GM18498 (cell line): ENCODE data around the gene RAD51B.

ENCODE experiments used
- ATAC-seq: cut with Tn5 transposase; IDR thresholded peaks from one replicate; pipeline ENCODE4 v1.9.1; 2021; ENCODE audit warnings: mild to moderate bottlenecking, moderate library complexity; ENCODE audit not compliant: unreplicated experiment

RAD51B gene

DNA sequence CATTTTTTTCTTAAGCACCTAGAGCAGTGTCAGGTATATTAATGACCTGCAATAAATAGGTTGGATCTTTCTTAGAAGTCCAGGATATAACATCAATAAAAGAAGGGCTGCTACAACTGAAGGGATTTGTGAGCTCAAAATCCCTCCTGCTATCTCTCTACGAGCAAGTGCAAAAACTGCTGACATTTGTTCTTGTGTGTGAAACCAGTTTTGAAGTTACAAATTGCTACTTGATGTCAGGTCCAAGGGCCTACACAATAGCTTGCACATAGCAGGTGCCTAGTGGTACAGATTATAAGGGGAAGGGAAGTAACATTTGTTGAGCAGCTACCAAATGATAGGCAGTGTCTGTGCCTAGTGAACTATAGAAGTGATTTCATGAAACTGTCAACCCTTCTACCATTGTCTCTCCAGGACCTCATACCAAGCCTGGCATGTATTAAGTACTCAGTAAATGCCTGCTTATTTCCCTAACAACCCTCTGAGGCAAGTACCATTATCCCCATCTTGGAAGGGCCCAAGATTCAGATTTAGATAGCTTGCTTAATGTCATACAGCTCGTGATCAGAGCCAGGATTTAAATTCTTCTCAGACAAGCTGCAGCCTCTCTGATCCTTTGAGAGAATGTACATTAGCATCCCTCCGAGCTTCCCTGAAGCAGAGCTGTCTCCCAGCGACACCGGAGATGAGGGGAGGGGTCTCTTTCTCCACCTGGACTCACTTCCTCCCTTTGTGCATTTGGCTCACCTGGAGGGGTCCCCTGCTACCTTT, 673.0 kb downstream of the RAD51B start:
- ATAC-seq: no peak

DNA sequence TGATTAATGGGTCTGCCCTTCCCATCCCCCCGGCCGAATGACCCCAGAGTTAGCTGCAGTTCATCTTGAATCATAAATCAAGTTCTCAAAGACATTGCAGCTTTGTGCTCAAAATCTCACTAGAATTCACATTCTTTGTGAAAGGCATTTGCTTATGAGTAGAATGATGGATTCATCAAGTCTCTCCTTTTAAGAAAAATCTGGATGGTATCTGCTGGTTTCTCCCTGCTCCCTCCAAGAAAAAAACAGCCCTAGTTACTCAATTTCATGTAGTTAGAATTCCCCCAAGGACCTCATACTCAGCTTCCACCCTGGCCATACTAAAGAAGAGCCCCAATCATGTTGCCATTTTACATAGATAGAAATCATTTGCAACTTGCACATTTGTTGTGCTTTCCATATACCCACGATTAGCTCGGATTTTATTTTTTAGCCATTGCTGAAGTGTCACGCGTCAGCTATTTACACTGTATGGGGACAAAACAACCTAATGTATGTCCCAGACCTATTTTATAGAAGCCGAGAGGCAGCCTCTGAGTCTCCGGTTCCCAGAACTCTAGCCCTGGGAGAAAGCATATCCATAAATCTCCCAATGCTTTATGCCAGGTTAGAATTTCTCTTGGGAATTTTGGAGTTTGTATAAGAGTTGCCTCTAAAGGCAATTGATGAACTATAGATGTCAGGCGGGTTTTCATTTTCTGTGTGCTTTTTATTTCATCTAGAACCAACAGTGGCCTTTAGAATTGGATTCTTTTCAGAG, 673.8 kb downstream of the RAD51B start:
- no peak for ATAC-seq

DNA sequence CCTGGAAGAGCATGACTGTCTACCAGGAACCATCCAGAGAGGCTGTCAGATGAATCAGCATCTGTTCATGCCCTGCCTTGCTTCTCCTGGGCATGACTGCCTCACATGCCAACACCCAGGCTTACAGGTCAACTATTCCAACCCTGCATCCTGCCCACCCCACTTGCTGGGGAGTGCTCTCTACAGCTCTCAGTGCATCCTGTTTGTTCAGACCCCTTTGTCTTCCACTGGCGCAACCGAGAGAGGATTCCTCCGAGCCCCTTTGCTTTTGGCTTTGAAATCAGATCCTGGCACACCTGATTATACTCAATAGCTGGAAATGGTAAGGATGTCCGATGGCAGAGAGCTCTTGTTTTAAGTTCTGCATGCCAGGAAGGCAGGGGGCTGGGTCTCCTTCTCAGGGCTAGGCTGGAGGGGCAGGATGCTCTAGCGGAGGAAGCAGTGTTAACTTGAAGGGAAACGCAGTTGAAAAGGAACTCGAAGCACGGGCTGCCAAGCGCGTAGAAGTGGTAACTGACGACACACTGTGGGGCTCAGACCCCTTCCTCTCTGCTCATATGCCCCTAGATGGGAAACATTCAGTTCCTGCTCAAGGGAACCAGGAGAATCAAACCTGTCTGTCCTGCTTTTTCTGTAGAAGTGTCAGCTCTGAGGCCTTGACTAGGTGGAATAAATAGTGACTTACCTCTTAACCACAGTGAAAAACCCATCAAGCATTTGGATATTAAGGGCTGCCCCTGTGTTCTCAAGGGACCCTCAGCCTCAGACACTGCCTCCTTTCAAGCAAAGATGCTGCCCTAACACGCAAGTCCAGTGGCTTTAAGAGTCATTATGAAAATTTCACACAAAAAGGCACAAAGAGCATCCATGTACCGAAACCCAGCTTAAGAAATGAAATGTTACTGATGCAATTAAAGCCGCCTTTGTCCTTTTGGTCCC, 675.8 kb downstream of the RAD51B start:
- ATAC-seq: peak; percentile 48

DNA sequence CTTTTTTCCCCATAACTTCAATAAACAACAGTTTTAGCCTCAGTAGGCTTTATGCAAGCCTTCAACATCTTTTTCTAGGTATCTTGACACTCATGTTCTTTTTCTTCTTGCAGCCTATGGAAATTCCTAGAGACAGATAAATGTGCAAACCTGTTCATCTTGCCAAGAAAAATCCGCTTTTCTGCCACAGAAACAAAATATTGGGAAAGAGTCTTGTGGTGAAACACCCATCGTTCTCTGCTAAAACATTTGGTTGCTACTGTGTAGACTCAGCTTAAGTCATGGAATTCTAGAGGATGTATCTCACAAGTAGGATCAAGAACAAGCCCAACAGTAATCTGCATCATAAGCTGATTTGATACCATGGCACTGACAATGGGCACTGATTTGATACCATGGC, 677.4 kb downstream of the RAD51B start:
- ATAC-seq: no peak

DNA sequence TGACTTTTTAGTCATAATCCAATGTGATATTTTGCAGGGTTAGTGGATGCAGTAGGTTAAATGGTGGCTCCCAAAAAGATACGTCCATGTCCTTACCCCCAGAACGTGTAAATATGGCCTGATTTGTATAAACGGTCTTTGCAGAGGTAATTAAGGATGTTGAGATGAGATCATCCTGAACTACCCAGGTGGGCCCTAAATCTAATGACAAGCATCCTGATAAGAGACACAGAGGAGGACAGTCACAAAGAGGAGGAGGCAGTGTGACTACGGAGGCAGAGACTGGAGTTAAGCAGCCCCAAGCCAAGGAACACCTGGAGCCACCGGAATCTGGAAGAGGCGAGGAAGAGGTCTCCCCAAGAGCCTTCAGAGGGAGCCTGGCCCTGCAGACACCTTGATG, 679.9 kb downstream of the RAD51B start:
- ATAC-seq: no peak

DNA sequence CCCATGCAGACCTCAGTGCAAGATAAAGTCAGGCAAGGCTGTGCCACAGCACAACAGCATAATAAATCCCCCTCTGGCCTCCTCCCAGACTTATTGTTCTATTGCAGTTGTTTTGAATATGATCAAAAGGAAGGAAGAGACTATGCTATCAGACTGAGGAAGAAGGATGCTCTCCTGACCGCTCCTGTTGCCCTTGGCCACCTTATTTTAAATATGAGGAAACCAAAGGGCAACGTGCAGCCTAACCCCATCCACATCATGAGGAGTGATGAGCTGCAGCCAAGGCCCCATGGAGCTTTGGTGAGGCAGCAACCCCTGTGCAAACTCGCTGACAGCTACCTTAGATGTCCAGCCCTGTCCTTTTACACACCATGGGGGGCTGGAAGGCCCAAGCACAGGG, 681.6 kb downstream of the RAD51B start:
- no peak for ATAC-seq

DNA sequence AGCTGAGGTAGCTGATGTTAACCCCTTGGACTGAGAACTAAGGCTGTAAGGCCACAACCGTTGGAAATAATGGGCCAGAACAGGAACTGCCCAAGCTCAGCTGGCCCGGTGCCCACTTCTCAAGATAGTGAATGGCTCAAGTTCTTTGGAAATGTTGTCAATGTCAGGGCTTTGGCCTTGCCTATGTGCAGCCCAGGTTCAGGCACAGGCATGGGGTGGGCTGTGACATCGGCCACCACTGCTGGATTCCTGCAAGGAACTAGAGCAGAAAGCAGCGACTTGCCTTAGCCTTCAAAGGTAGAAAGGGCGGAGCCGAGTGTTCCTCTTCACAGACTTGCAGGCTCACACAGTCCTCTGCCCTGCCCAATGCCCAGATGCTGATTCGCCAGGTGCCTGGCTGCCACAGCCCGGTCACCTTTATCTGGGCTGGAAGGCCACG, 682.1 kb downstream of the RAD51B start:
- no peak for ATAC-seq

DNA sequence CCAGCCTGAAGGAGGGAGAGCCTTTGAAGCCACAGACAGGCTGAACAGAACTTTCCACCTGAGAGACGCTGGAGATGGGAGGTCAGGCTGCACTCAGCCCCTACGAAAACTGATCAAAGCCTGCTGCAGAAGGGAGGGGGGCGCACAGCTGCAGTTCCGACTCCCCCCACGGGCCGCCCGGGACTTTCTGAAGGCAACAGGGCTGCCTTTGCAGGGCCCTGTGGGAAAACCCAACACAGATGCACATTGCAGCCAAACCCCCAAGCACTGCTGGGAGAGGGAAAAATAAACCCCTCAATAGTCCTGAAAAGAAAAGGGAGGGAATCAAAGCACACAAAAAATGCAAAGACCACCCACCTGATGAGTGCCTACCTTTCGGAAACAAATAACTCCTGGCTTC, 682.7 kb downstream of the RAD51B start:
- ATAC-seq: no peak

DNA sequence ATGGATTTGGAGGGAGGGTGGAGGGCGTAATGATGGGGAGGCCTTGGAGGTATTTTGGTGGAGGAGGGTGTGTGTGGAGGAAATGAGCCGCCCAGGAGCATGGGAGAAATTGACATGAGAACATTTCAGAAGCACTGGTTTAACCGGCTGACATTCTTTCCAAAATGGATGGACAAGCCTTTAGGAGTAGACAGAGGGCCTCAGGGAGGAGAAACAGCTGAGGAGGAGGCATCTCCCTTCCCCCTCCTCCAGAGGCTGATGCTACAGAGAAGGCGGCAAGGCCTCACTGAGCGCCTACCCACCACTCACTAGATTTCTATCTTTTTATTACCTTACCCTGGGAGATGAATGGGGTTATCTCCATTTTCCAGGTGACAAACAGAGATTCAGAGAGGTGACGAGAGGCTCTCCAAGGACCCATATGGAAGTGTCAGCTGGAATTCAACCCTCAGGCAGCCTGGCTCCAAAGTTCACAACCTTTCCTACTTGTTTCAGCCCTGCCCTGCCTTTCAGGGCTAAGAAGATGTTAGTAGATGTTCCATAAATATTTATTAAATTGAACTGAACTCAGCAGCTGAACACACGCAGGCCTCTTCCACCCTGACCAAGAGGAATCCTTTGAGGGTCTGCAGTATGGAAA, 683.7 kb downstream of the RAD51B start:
- no peak for ATAC-seq

DNA sequence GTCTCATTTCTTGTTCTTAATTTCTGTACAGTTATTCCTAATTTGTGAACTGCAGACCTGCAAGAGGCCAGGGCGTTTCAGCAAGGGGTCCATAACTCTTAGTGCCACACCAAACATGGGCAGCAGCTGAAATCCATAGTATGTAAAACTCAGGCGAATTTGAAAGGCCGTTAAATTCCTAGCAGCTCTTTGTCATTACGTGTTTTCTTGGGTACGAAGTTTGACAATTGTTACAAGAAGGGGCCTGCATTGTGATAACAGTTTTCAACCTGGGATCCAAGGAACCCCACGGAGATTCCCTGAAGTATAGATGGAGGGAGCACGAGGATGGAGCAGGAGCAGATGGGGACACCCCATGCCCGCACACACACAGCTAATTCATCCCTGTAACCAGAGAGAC, 685.3 kb downstream of the RAD51B start:
- ATAC-seq: no peak

DNA sequence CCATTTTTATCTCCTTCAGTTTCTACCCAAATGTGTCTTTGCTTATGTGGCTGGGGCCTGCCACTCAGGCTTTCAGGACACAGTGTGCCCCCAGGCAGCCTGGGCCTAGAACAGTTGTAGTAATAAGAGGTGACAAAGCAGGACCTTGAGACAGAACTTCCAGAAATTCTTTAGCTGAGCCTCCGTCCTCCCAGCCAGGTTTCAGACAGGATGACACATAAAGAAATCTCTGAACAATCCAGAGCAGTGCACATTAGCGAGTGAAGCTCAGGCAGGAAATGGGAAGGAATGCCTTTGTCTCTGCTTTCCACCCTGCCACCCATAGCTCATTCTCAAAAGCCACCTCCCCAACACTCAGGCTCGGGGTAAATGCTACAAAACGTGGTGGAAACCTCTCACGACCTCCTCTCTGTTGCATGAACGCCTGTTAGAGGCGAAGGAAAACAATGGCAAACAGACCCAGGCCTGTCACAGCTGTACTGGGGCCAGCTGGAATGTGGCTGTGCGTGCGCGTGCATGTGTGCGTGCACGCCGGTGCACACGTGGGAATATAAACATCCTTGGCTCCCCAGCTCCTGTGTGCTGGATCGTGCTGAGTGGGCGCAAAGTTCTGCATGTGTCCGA, 686.6 kb downstream of the RAD51B start:
- no peak for ATAC-seq

DNA sequence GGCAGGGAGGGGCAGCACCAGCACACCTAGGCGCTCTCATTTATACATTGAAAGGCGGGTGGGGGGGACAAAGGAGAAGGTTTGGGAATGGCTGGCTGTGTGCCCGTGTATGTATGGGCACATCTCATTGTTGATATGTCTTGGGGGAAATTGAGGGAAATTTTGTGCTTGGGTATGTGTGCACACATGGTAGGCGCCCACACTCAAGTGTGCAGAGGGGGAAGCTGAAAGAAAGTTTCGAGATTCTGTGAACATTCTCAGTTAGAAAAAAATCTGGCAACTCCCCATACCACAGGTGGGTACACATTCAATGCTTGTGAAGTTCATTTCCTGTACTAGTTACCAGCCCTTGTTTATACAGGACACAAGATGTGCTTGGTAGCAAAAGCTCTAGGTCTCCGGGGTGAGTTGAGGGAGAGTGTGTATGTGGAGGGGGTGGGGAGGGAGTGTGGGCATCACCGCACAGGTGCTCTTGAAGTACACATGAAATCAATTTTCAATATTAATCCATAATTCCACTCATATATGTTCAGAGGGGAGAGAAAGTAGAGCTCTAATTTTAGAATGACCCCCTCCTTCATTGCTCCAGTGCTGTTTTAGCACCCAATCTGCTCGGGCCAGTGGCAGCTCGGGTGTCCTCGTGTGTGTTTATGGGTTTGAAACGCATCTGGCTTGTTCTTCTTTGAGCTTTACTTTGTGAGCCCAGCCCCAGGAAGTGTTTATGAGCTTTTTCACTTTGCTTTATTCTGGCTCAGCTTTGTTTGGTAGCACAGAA, 687.3 kb downstream of the RAD51B start:
- peak; percentile 80 for ATAC-seq

DNA sequence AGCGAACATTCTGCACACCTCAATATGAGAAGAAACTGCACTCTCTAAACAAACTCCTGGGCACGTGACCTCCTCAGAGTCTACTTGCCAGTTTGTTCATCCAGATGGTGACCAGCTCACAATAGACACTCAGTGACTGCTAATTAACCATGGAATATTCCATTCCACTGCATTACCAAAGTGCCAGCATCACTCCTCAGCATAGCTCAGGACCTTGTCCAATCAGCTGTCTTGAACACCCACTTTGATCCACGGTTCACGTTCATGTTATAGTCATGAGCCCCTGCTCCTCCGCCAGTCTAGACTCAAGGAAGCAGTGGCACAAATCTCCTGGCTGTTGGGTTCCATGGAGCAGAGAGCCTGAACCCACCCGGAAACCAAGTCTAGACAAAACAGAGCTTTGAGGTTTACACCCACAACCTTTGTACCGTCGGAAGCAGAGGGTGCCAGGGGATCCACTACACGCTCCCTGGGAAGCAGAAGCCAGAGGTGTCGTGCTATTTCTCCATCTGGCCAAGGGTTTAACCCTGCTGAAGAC, 688.0 kb downstream of the RAD51B start:
- ATAC-seq: peak; percentile 3

DNA sequence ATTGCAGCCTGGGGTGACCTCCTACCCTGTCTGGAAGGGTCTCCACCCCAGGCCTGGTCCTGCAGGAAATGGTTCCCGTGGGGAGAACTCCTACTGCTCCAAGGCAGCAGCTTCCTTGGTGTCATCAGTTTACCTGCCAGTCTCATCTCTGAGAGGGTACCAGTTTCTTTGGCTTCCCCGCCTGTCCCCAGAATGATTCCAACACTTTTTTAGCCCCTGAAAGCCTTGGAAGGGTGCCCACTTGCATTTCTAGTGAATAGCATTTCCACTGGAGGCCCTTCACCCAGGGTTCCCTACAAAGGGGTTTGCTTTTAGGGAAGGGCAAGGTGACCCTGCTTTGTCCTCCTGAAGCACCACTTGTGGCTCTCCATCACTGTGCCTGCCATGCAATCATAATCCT, 689.0 kb downstream of the RAD51B start:
- ATAC-seq: no peak

DNA sequence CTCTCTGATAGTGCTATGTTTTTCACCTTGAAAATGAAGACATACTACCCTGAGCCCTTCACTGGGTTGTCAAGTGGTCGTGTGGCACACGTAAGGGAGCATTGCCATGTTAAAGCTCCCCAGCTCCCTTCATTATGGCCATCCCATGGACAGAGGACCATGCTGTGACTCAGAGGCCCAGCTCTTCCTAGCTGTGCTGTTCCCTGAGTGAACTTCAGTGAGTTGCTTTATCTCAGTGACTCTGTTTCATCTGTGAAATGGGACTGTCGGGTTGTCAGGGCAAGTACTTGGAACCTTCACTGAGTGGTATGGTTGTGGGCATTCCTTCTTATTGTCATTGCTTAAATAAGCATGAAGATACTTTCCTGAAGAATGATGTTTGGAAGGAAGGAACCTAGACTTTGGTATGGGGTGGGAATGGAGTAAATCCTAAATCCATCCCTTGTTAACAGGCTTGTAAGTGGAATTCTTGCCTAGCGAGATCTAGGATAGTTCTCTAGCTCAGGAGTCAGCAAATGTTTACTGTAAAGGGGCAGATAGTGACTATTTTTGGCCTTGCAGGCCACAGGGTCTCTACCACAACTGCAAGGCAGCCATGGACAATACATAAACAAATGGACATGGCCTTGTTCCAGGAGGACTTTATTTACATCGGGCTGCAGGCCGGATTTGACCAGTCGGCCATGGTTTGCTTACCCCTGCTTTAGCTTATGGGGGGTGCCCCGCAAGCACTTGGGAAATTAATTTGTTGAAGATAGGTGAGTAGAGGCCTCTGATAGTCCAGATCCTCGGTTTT, 689.8 kb downstream of the RAD51B start:
- ATAC-seq: no peak

DNA sequence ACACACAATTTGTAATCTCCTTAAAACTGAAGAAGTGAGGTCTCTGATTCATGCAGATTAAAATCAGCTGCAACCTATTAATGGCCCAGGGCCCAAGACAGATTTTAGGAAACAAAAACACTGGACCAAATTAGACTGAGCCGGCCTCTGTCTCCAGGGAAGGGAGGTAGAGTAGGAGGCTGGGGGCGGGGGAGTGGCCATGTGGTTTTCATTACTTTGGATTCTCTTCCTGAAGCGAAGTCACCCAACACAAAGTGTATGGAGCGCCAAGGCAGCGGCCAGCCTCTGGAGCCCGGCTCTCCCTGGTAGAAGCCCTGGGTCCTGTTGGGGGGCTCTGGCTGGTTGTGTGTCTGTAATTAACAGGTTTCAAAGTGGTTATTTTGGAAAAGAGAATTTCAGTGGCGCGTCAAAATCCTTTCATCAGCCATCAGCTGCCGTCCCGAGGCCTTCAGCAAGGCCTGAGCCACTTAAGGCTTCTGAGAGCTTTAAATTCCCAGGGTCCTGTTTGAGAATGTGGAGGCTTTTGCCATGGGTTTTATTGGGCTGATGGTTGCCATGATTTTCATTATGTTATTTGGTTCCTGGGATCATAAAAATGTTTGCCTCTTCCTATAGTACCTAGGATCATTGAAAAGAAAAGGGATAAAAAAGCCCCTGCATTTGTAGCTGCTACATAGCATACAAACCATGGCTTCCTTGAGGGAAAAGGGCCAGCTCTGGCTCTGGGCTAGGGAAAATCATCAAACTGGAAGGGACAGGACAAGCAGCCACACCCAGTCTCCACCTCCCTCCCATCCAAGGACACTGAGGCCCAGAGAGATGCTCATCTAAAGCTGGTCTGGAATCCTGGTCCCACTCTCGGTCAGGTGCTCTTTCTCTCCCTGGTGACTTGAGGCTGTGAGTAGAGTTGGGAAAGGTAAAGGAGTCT, 690.9 kb downstream of the RAD51B start:
- ATAC-seq: no peak
